Epithelial cell of proximal tubule (primary cell): ENCODE measurements around the gene CHST5. TPM values are rescaled to one million over a fixed set of nuclear protein-coding genes. Genes with fewer than 3 reads are reported as not detected.
"Not testable (repeated sequence)": the region's sequence is repeated elsewhere in the genome, so short reads cannot be mapped to it uniquely, and the experiment has no call there.

Source experiments
- DNase-seq: peaks from one replicate; pipeline ENCODE4 v3.0.0-alpha.2; 2011; ENCODE audit warnings: low read depth
- H3K4me3 ChIP-seq: 2 replicates; pipeline ENCODE4 v1.5.1; 2011; ENCODE audit warnings: low read depth, mild to moderate bottlenecking, low read length
- CTCF ChIP-seq: conservative IDR thresholded peaks from 2 replicates; pipeline ENCODE4 v1.5.1; 2012; ENCODE audit warnings: low read depth, mild to moderate bottlenecking, low read length
- total RNA-seq: library from RNA; depleted of rRNA; stranded (reverse); fragments of >200 nt; gene quantifications from 2 replicates; pipeline ENCODE4 v1.2.3, GENCODE V29; 2015

CHST5 gene
- total RNA-seq, 1 donor from 2014 or later = not detected

- no peak for DNase-seq
- no peak for TF ChIP-seq CTCF
- H3K4me3 ChIP-seq = no peak overlapping the region
Observed at GRCh38 chr16:75552951-75553350, 17.0 kb upstream of the CHST5 start.

GRCh38 chr16:75550211-75550662 is 14.3 kb upstream of the CHST5 start:
- peak; percentile 75 for TF ChIP-seq CTCF
- DNase-seq = no peak
- H3K4me3 ChIP-seq = no peak overlapping the region

GRCh38 chr16:75548456-75548855 is 12.5 kb upstream of the CHST5 start:
- H3K4me3 ChIP-seq, DNase-seq: not testable (repeated sequence)

DNA sequence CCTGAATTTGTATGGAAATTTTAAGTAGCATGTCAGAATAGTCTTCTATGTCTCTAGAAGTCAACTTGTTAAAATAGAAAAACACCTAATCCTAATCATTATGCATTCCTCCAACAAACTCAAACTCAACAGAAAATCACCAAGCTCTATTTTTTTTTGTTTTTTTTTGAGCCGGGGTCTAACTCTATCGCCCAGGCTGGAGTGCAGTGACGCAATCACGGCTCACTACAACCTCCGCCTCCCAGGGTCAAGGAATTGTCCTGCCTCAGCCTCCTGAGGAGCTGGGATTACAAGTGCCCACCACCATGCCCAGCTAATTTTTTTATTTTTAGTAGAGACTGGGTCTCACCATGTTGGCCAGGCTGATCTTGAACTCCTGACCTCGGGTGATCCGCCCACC is 10.4 kb upstream of the CHST5 start:
- DNase-seq = no peak
- H3K4me3 ChIP-seq = no peak overlapping the region
- TF ChIP-seq CTCF = no peak

GRCh38 chr16:75545879-75546278 is 10.0 kb upstream of the CHST5 start:
- not testable (repeated sequence) for H3K4me3 ChIP-seq, DNase-seq

DNA sequence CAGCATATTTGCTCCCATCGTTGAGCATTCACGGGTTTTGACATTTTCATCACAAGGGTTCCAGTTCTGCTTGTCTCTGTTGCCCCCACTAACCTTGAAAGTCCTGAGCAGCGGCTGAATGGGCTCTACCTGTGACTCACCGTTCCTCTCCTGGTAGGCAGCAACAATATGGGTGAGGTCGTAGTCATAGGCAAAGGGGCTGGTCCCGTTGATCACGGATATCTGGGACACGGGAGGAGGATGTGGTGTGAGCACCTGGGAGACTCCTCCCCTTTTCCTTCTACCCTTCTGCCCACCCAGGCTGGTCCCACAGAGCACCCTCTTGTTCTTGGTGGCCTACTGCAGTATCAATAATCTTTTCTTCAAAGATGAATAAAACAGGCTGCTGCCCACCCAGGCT is 6.6 kb upstream of the CHST5 start:
- DNase-seq = not testable (repeated sequence)

DNA sequence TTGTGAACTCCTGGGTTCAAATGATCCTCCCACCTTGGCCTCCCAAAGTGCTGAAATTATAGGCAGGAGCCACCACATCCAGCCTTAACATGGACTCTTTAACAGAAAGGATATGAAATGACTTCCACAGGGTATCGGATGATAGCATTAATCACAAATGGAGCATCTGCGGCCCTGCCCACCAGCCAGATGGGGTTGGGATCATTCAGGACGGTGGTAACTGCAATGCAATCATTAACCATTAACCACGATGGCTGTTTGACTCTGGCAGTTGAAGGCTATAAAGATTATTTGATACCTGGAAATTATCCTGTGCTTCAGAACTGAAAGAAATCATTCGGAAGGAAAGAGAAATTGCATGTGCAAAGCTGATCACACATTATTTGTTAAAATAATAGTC is 5.3 kb upstream of the CHST5 start:
- H3K4me3 ChIP-seq = no peak overlapping the region
- DNase-seq = no peak
- TF ChIP-seq CTCF = no peak

More for the DNA sequence above, 6.6 kb upstream of the CHST5 start:
- not testable (repeated sequence) for H3K4me3 ChIP-seq

GRCh38 chr16:75538882-75539565 is 3.1 kb upstream of the CHST5 start:
- not testable (repeated sequence) for H3K4me3 ChIP-seq, DNase-seq

GRCh38 chr16:75537776-75538175 is 1.9 kb upstream of the CHST5 start:
- no peak for DNase-seq
- H3K4me3 ChIP-seq = no peak overlapping the region
- no peak for TF ChIP-seq CTCF
